GM19351 (cell line): ENCODE results near the gene UPK3BL2.
"Not testable (repeated sequence)": the region's sequence is repeated elsewhere in the genome, so short reads cannot be mapped to it uniquely, and the experiment has no call there.

ENCODE experiments used
- ATAC-seq: cut with Tn5 transposase; IDR thresholded peaks from one replicate; pipeline ENCODE4 v1.9.1; 2021; ENCODE audit warnings: mild to moderate bottlenecking, moderate library complexity; ENCODE audit not compliant: unreplicated experiment

The UPK3BL2 gene

GRCh38 chr7:102543596-102543995, at the start of gene UPK3BL2:
Gene UPK3BL2 (minus strand): TSS chr7:102543696. CDS start chr7:102543636, 60 bp downstream.
- ATAC-seq: not testable (repeated sequence)

- ATAC-seq: peak; percentile 58
Measured at GRCh38 chr7:102592477-102593019, 49.1 kb upstream of the UPK3BL2 start.

DNA sequence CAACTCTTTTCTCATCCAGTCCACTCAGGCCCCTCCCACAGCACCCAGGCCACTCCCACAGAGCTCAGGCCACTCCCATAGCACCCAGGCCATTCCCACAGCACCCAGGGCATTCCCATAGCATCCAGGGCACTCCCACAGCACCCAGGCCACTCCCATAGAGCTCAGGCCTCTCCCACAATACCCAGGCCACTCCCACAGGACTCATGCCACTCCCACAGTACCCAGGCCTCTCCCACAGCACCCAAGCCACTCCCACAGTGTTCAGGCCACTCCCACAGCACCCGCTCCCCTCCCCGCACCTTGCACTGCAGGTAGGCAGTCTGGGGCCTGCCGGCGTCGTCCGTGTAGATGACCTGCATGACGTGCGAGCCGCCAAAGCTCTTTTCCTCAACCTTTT, 46.4 kb upstream of the UPK3BL2 start:
- ATAC-seq: peak; percentile 53

GRCh38 chr7:102583495-102583894, 40.0 kb upstream of the UPK3BL2 start:
- not testable (repeated sequence) for ATAC-seq

- not testable (repeated sequence) for ATAC-seq
Measured at GRCh38 chr7:102581722-102582121, 38.2 kb upstream of the UPK3BL2 start.

- not testable (repeated sequence) for ATAC-seq
Measured at GRCh38 chr7:102578486-102578885, 35.0 kb upstream of the UPK3BL2 start.

DNA sequence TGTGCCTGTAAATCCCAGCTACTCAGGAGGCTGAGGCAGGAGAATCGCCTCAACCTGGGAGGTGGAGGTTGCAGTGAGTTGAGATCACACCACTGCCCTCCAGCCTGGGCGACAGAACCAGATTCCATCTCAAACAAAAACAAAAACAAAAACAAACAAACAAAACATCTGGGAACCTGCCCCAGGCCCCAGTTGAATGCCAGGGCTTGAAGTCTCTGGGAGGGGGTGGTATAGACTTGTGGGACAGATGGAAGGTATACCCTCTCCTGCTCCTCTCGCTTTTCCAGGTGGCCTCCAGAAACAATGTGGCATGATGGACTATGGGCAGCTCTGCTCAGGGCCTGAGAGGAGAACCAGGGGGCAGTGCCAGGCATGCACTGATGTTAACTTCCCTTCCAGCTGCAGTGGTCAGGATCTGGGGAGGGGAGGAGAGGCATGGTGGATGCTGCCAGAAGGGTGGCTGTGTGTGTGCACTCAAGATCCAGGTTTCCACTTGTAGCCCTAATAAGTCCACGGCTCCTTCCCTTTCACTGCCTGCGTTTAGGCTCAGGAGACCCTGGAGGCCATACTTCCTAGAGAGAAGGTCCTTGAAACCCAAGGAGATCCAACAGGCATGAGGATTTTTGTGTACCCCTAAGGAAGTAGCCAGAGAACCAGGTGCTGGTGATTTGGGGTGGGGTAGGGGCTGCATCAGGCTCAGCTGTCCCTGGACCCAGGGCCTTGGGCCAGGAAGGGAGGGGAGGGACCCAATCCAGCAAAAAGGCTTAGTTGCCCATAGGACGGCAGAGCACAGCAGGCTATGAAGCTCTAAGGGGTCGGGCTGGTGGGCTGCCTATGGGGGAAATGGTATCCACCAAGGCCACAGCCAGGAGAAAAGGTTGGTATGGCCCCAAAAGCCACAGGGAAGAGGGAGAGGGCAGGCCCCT, 34.1 kb upstream of the UPK3BL2 start:
- not testable (repeated sequence) for ATAC-seq

- ATAC-seq: not testable (repeated sequence)
Measured at GRCh38 chr7:102576363-102576762, 32.9 kb upstream of the UPK3BL2 start.

DNA sequence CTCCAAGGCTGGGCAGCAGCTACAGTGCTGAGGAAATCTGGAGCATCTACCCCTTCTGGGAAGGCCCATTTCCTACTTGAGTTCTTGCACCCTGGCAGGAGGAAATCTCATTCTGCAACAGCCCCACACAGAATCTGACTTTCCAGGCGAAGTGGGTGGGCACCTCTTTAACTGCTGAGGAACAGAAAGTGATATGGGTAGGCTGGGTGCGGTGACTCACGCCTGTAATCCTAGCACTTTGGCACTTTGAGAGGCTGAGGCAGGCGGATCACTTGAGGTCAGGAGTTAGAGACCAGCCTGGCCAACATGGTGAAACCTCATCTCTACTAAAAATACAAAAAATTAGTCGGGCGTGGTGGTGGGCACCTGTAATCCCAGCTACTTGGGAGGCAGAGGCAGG, 31.1 kb upstream of the UPK3BL2 start:
- ATAC-seq: not testable (repeated sequence)

GRCh38 chr7:102572261-102573239, 29.1 kb upstream of the UPK3BL2 start, which contains the start of gene POLR2J3:
Gene POLR2J3 (minus strand): TSS chr7:102572583. CDS start chr7:102572521, 62 bp downstream.
- ATAC-seq: peak; percentile 93

GRCh38 chr7:102568620-102569019, 25.1 kb upstream of the UPK3BL2 start:
- not testable (repeated sequence) for ATAC-seq

DNA sequence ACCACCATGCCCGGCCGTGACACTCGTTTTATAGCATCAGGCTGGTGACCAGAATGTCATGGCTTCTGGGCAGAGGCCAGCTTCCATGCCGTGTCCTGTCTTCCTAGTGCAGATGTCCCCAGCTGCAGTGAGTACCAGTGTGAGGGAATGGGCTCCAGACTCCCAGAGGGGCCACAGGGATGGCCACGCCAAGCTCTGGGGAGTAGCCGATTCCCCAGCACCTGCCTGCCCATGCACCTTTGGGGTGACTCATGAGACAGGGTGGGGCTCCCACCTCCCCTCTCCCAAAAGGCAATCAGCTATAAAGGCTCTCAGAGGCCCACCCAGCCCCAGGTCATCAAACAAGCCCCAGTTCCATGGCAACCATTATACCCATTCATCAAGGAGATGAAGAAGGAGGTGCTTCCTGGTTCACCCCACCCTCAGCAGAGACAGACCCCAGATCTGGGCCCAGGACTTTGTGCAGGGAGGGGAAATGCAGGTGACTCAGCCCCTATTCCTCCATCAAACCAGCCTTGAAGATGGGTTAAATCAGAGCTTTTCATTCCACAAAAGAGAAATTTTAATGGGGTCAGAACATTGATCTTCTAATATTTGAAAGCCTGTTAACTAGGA, 7.4 kb upstream of the UPK3BL2 start, which contains the start of gene SPDYE2:
Gene SPDYE2 (plus strand): TSS at position 419 of the 615 bp plus-strand sequence. CDS start 2,030 bp downstream, outside the sequence.
- not testable (repeated sequence) for ATAC-seq

DNA sequence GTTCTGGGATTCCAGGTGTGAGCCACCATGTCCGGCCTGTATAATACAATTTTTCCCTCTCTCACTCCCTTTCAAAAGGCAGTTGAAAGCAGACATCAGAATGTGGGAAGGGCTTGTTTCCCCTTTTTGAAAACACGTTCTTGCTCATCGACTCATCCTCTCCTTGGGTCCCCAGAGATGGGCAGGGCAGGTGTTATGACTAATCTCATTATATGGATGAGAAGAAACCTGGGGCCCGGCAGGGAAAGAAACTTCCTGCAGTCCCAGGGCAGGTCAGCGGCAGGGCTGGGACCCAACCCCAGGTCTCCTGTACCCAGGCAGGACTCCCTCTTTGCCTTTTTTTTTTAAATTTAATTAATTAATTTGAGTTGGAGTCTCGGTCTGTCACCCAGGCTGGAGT, 2.9 kb upstream of the UPK3BL2 start:
- ATAC-seq: peak; percentile 90

GRCh38 chr7:102545288-102545687, 1.8 kb upstream of the UPK3BL2 start:
- ATAC-seq: not testable (repeated sequence)

DNA sequence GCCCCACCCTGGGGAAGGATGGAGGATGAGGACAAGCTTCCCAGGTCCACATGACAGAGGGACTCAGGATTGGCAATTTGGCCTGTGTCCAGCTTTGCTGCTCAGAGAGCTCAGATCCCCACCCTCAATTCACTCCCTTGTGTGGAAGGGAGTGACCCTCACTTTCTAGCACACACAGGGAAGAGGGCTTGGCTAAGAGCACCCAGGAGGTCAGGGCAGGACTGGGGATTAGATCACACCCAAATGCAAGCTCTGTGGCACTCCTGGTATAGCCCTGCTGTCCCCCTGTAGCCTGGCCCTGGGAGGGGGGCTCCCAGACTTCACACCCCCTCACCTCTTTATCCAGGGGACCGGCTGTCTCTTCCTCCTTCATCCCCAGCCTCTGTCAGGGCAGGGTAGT, 876 bp upstream of the UPK3BL2 start:
- not testable (repeated sequence) for ATAC-seq

- ATAC-seq: not testable (repeated sequence)
Measured at GRCh38 chr7:102542771-102543170, 725 bp downstream of the UPK3BL2 start.

- ATAC-seq: not testable (repeated sequence)
Measured at GRCh38 chr7:102542083-102542482, 1.4 kb downstream of the UPK3BL2 start.

DNA sequence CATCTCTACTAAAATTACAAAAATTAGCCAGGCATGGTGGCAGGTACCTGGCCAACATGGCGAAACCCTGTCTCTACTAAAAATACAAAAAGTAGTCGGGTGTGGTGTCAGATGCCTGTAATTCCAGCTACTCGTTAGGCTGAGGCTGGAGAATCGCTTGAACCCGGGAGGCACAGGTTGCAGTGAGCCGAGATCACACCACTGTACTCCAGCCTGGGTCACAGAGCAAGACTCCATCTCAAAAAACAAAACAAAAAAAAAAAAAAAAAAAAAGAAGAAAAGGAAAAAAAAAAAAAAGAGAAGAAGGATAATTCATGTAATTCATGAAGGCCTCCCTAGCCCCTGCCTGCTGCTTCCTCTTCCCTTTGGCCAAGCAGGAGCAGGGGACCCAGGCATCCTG, 2.9 kb downstream of the UPK3BL2 start:
- ATAC-seq: not testable (repeated sequence)

- ATAC-seq: not testable (repeated sequence)
Measured at GRCh38 chr7:102535062-102535615, 8.4 kb downstream of the UPK3BL2 start.

- not testable (repeated sequence) for ATAC-seq
Measured at GRCh38 chr7:102532127-102532526, 11.4 kb downstream of the UPK3BL2 start.
